Measurements from ENCODE around the gene INIP. TPM values are rescaled to one million over a fixed set of nuclear protein-coding genes. Genes with fewer than 3 reads are reported as not detected.
A peak's percentile ranks its signal among the peaks of the same experiment; 100 is the strongest.
"Not testable (repeated sequence)": the region's sequence is repeated elsewhere in the genome, so short reads cannot be mapped to it uniquely, and the experiment has no call there.

Gene INIP
- polyA plus RNA-seq, 3 donors: 30.0 to 35.7 (median 30.8) TPM

- peak in 3 of 11 donors; percentile 23 to 44 (median 41) for DNase-seq (ENCODE audit: extremely low read depth in 1 of 11, low read depth in 9 of 11, low spot score in 4 of 11)
Observed at GRCh38 chr9:112751056-112751795, 33.3 kb upstream of the INIP start.

- no peak for DNase-seq (ENCODE audit: extremely low read depth in 1 of 11, low read depth in 9 of 11, low spot score in 4 of 11)
Observed at GRCh38 chr9:112750764-112751055, 32.8 kb upstream of the INIP start.

- peak; percentile 78 to 89 (median 85) for DNase-seq (ENCODE audit: extremely low read depth in 1 of 11, low read depth in 9 of 11, low spot score in 4 of 11)
Observed at GRCh38 chr9:112750016-112750763, 32.3 kb upstream of the INIP start, which contains the start of gene SNX30. Gene SNX30 (plus strand): TSS chr9:112750760. CDS start chr9:112751002, 242 bp downstream.

GRCh38 chr9:112747094-112747493 is 29.2 kb upstream of the INIP start:
- no peak for DNase-seq (ENCODE audit: extremely low read depth in 1 of 11, low read depth in 9 of 11, low spot score in 4 of 11)

- no peak for DNase-seq (ENCODE audit: extremely low read depth in 1 of 11, low read depth in 9 of 11, low spot score in 4 of 11)
Observed at GRCh38 chr9:112744177-112744576, 26.3 kb upstream of the INIP start.

GRCh38 chr9:112743216-112743836 is 25.4 kb upstream of the INIP start:
- no peak for DNase-seq (ENCODE audit: extremely low read depth in 1 of 11, low read depth in 9 of 11, low spot score in 4 of 11)

- DNase-seq (ENCODE audit: extremely low read depth in 1 of 11, low read depth in 9 of 11, low spot score in 4 of 11): no peak
Observed at GRCh38 chr9:112734892-112735291, 17.0 kb upstream of the INIP start.

GRCh38 chr9:112731971-112732370 is 14.1 kb upstream of the INIP start:
- peak in 2 of 11 donors; percentile 13 to 53 for DNase-seq (ENCODE audit: extremely low read depth in 1 of 11, low read depth in 9 of 11, low spot score in 4 of 11)

GRCh38 chr9:112728401-112728800 is 10.5 kb upstream of the INIP start:
- DNase-seq (ENCODE audit: extremely low read depth in 1 of 11, low read depth in 9 of 11, low spot score in 4 of 11): no peak

- no peak for DNase-seq (ENCODE audit: extremely low read depth in 1 of 11, low read depth in 9 of 11, low spot score in 4 of 11)
Observed at GRCh38 chr9:112726428-112726827, 8.5 kb upstream of the INIP start.

- no peak for DNase-seq (ENCODE audit: extremely low read depth in 1 of 11, low read depth in 9 of 11, low spot score in 4 of 11)
Observed at GRCh38 chr9:112725961-112726360, 8.0 kb upstream of the INIP start.

GRCh38 chr9:112722749-112723148 is 4.8 kb upstream of the INIP start:
- not testable (repeated sequence) for DNase-seq (ENCODE audit: extremely low read depth in 1 of 11, low read depth in 9 of 11, low spot score in 4 of 11)

- no peak for DNase-seq (ENCODE audit: extremely low read depth in 1 of 11, low read depth in 9 of 11, low spot score in 4 of 11)
Observed at GRCh38 chr9:112720113-112720780, 2.3 kb upstream of the INIP start.

- no peak for DNase-seq (ENCODE audit: extremely low read depth in 1 of 11, low read depth in 9 of 11, low spot score in 4 of 11)
Observed at GRCh38 chr9:112719696-112720095, 1.8 kb upstream of the INIP start.

- no peak for DNase-seq (ENCODE audit: extremely low read depth in 1 of 11, low read depth in 9 of 11, low spot score in 4 of 11)
Observed at GRCh38 chr9:112719241-112719691, 1.3 kb upstream of the INIP start.

- no peak for DNase-seq (ENCODE audit: extremely low read depth in 1 of 11, low read depth in 9 of 11, low spot score in 4 of 11)
Observed at GRCh38 chr9:112712678-112713077, 5.2 kb downstream of the INIP start.

GRCh38 chr9:112711050-112711689 is 6.7 kb downstream of the INIP start:
- DNase-seq (ENCODE audit: extremely low read depth in 1 of 11, low read depth in 9 of 11, low spot score in 4 of 11): no peak

GRCh38 chr9:112705768-112706427 is 12.0 kb downstream of the INIP start:
- peak in 7 of 11 donors; percentile 17 to 63 (median 31) for DNase-seq (ENCODE audit: extremely low read depth in 1 of 11, low read depth in 9 of 11, low spot score in 4 of 11)

GRCh38 chr9:112703304-112703703 is 14.6 kb downstream of the INIP start:
- DNase-seq (ENCODE audit: extremely low read depth in 1 of 11, low read depth in 9 of 11, low spot score in 4 of 11): no peak
